ENCODE measurements around the gene PHF13.

Gene PHF13

GRCh38 chr1:6602669-6603237, 10.8 kb upstream of the PHF13 start, which contains the start of gene KLHL21:
Gene KLHL21 (minus strand): TSS chr1:6602869. CDS start chr1:6602817, 52 bp downstream.
- DNase-seq (ENCODE audit: low spot score) = peak; percentile 94

GRCh38 chr1:6603238-6603914, 10.2 kb upstream of the PHF13 start:
- DNase-seq (ENCODE audit: low spot score) = peak; percentile 75

- DNase-seq (ENCODE audit: low spot score) = peak; percentile 74
These were observed 9.5 kb upstream of the PHF13 start for GRCh38 chr1:6603915-6604558.

GRCh38 chr1:6612641-6613360, 730 bp upstream of the PHF13 start:
- peak; percentile 59 for DNase-seq (ENCODE audit: low spot score)

- no peak for DNase-seq (ENCODE audit: low spot score)
These were observed 743 bp downstream of the PHF13 start for GRCh38 chr1:6614019-6614928.

GRCh38 chr1:6614929-6615785, 1.6 kb downstream of the PHF13 start:
- no peak for DNase-seq (ENCODE audit: low spot score)

GRCh38 chr1:6619045-6619444, 5.5 kb downstream of the PHF13 start:
- DNase-seq (ENCODE audit: low spot score) = no peak

GRCh38 chr1:6621429-6622391, 8.2 kb downstream of the PHF13 start:
- no peak for DNase-seq (ENCODE audit: low spot score)

- DNase-seq (ENCODE audit: low spot score) = no peak
These were observed 9.0 kb downstream of the PHF13 start for GRCh38 chr1:6622396-6623152.

GRCh38 chr1:6623269-6623965, 9.9 kb downstream of the PHF13 start:
- no peak for DNase-seq (ENCODE audit: low spot score)

GRCh38 chr1:6624710-6625583, 11.4 kb downstream of the PHF13 start, which contains the start of gene THAP3:
Gene THAP3 (plus strand): TSS chr1:6624868. CDS start chr1:6625219, 351 bp downstream.
- peak; percentile 89 for DNase-seq (ENCODE audit: low spot score)

- peak; percentile 60 for DNase-seq (ENCODE audit: low spot score)
These were observed 12.1 kb downstream of the PHF13 start for GRCh38 chr1:6625584-6626149.

- DNase-seq (ENCODE audit: low spot score) = no peak
These were observed 13.5 kb downstream of the PHF13 start for GRCh38 chr1:6627031-6627430.

- no peak for DNase-seq (ENCODE audit: low spot score)
These were observed 14.5 kb downstream of the PHF13 start for GRCh38 chr1:6627841-6628545.

- no peak for DNase-seq (ENCODE audit: low spot score)
These were observed 15.5 kb downstream of the PHF13 start for GRCh38 chr1:6628971-6629479.

GRCh38 chr1:6630027-6630426, 16.5 kb downstream of the PHF13 start:
- DNase-seq (ENCODE audit: low spot score) = no peak

All from kidney tubule cell (primary cell).